HG03432 (cell line): ENCODE measurements around the gene TMPRSS9.

Source experiments
- ATAC-seq: cut with Tn5 transposase; IDR thresholded peaks from one replicate; pipeline ENCODE4 v1.9.1; 2021; ENCODE audit warnings: mild to moderate bottlenecking, moderate library complexity; ENCODE audit not compliant: unreplicated experiment

TMPRSS9 gene

DNA sequence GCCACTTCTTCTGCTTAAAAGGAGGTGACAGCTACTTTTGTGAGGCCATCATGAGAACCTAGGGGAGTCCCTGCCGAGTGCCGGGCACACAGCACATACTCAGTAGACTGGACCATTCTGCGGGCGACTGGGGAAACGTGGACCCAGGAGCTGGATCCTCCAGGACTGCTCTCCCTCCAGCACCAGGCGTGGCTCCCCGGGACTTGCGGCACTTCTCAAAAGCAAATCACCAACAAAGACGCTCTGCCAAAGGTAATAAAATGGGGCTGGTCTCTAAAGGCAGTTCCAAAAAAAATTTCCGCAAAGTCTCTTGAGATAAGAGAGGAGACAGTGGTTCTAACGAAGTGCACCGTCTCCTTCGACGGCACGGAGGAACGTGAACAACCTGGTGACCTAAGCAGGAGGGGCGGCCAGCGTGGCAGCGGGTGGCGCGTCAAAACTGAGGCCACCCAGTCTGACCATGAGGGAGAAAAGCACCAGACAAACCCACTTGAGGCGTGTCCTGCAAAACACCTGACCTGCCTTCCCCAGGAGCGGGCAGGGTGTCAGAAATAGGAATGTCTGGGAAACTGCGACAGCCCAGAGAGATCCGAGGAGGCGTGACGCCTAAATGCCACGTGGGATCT, 1.4 kb upstream of the TMPRSS9 start:
- ATAC-seq = no peak

DNA sequence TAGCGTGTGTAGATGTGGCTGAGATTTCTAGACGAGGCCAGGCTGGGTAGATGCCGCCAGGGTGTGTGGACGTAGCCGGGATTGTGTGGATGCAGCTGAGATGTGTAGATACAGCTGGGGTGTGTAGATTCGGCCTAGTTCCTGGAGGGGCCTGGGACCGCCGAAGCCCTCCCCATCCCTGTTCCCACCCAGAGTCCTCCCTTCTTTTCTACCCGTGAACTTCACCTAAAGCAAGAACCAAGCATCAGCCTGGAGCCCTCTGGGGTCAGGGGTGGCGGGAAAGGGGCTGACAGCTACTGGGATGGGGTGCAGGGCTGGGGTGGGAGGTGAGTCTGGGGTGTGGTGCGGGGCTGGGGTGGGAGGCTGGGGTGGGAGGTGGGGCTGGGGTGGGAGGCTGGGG, 768 bp downstream of the TMPRSS9 start:
- ATAC-seq = no peak

DNA sequence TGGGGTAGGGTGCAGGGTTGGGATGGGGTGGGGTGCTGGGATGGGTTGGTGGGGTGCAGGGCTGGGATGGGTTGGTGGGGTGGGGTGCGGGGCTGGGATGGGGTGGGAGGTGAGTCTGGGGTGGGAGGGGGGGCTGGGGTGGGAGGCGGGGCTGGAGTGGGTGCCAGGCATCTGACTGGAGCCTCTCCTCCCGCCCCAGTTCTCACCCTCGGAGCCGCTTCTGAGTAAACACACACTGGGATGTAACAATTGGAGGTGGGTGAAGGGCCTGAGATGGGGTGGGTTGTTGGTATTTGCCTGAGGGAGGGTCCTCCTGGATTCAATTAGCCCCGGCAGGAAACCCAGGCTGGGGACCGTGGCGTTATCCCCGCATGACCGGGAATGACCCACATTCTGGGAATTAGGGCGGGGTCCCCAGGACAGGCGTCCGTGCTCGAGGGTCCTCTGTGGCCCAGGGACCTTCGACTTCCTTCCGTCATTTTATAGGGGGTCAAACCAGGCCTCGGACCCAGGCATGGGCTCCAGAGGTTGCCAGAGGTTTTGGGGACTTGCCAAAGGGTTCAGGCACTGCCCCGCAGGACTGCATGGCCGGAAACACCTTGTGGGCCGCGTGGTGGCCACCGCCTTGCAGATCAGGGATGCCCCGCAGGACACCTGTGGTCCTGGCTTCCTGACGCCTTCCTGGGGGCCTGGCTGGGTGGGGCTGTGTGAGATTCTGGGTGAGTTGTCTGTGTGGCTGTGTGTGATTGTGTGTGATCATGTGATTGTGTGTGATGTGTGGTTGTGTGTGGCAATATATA, 1.4 kb downstream of the TMPRSS9 start:
- ATAC-seq = no peak

DNA sequence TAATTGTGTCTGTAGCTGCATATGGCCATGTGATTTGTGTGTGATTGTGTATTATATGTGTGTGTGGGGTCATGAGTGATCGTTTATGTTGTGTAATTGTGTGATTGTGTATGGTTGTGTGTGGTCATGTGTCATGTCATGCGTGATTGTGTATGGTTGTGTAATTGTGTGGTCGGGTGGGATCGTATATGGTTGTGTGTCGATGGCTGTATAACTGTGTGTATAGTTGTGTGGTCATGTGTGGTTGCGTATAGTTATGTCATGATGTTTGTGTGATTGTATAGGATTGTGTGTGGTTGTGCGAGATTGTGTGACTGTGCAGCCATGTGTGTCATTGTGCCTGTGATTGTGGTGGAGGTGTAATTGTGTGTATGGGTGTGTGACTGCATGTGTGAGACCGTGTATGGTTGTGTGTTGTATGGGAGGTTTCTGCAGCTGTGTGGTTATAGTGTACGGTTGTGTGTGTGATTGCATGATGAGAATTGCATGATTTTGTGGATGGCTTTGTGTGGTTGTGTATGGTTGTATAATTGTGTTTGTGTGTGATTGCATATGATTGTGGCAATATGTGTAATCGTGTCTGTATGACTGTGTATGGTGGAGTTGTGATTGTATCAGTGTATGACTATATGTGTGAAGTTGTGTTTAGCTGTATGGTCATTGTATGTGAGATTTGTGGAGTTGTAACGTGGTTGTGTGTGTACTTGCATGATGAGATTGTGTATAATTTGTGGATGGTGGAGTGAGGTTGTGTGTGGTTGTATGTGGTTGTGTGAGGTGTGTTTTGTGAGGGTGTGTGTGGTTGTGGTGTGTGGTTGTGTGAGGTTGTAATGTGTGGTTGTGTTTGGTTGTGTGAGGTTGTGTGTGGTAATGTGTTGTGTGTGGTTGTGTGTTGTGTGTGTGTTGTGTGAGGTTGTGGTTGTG, 2.2 kb downstream of the TMPRSS9 start:
- ATAC-seq = no peak

DNA sequence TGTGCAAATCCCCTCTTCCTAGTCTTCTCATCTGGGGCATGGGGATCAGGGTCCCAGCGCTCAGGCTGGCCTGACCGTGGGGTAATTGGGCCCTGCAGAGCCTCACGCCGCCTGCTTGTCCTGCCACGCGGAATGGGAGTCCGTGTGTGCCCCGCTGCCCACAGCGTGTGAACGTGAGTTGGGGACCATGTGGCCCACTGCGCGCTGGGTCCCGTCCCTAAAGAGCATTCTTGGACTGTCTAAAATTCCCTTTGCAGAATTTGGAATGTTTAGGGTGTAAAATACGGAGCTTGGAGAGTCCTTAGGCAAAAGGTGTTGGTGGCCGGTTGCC, 2.9 kb downstream of the TMPRSS9 start:
- ATAC-seq = no peak

DNA sequence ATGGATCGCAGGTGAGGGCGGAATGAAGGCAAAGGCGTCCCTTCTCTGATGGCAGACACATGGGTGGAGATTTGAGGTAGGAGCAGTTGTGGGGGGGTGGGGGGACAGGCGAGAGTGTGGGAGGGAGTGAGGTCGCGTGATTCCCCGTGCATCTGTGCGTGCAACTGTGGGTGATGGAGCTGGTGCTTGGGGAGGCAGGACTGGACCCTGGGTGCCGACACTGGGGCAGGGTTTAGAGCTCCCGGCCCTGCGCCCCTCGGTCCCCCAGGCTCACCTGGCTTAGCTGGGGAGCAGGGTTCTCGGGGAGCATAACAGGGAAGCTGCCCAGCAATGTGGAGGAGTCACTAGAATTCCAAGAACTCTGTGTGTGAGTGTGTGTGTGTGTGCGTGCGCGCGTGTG, 3.4 kb downstream of the TMPRSS9 start:
- no peak for ATAC-seq

DNA sequence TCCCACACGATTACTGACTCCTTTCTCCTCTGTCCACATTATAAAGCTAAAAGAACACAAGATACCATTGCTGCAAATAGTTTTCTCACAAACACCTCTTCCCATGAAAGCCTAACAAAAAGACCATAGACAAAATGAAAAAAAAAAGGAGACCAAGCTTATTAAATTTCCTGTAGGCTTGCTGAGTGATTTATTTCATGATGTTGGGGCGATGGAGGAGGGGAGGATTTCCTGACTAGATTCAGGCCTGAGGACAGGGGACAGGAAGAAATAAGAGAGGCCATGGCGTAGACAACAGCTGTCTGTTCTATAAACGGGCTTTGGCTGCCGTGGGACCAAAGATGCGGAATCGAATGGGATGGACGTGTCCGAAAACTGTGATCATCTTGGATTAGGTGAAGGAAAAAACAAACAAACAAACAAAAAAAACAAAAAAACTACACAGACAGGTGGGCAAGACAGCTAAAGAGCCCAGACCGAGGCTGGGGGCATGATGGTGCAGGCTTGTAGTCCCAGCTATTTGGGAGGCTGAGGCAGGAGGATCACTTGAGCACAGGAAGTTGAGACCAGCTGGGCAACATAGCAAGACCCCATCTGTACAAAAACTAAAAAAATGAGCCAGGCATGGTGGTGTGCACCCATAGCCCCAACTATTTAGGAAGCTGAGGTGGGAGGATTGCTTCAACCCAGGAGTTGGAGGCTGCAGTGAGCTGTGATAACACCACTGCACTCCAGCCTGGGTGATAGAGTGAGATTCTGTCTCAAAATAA, 5.3 kb downstream of the TMPRSS9 start:
- no peak for ATAC-seq

DNA sequence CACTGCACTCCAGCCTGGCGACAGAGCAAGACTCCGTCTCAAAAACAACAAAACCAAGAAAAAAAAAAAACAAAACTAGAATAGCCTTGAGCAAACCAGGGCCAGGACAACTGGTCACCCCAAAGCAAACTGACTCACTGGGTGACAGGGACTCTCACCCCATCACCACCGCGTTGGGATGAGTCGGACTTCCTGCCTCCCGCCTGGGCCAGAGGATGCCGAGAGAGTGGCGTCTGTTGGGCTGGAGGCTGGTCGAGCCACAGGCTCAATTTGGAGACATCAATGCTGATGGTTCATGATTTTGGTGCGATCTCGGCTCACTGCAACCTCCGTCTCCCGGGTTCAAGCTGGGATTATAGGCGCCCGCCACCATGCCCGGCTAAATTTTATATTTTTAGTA, 11.6 kb downstream of the TMPRSS9 start:
- no peak for ATAC-seq

DNA sequence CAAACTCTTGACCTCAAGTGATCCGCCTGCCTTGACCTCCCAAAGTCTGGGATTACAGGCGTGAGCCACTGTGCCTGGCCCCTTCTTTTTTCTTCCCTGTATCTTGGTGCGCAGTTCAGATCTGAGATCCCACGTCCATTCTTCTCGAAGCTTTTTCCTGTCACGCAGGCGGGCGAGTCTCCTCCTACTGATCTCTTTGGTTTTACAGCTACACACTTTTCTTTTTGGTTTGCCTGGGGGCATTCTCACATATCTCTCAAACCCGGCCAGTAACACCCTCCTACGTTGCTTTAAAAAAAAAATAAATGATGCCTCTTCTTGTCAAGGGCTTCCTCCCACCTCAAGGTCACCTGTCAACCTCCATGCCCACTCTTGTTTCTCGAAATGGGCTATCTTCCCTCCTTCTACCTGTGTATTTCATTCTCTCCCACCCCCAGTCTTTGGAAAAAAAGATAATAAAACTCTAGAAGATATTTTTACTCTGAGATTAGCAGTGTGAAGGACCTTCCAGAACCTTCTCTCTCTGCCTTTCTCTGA, 12.1 kb downstream of the TMPRSS9 start:
- no peak for ATAC-seq

DNA sequence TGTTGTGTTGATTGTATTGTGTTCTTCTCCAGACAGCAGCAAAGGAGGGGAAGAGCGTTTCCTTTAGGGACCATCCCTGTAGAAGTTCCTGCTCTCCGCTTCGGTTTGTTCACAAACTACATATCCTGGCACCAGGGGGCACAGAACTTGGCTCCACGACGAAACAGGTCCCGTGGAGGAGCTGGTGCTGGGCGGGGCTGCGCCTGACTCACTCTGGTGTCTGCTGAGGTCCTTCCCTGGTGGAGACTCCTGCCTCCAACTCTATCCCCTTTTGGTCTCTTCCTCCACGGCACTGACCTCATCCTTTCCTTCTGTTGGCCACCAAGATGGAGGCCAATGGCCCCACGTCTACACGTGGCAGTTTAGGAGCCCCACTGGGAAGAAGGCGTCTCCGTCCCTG, 14.7 kb downstream of the TMPRSS9 start:
- no peak for ATAC-seq

DNA sequence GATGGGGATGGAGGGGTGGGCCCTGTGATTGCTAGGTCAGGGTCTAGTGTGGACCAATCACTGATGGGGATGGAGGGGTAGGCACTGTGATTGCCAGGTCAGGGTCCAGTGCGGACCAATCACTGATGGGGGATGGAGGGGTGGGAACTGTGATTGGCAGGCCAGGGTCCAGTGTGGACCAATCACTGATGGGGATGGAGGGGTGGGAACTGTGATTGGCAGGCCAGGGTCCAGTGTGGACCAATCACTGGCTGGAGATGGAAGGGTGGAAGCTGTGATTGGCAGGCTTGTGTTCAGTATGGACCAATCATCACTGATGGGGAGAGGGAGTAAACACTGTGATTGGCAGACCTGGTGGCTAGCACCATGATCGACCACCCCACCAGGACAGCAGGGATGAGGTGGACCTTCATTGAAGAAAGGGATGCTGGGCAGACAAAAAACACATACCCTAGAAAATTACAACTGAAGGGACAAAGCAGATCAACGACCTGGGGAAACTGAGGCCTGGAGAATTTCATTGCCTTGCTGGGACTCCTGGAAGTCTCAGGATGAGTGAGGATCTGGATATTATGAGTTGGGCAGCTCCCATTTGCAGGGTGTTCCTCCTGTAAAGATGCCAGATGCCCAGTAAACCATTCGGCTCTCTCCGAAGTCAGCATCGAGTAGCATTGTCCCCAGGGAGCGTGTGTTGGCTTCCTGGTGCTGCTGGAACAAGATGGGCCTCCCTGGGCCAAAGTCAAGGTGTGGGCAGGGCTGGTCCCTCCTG, 15.5 kb downstream of the TMPRSS9 start:
- ATAC-seq = no peak

DNA sequence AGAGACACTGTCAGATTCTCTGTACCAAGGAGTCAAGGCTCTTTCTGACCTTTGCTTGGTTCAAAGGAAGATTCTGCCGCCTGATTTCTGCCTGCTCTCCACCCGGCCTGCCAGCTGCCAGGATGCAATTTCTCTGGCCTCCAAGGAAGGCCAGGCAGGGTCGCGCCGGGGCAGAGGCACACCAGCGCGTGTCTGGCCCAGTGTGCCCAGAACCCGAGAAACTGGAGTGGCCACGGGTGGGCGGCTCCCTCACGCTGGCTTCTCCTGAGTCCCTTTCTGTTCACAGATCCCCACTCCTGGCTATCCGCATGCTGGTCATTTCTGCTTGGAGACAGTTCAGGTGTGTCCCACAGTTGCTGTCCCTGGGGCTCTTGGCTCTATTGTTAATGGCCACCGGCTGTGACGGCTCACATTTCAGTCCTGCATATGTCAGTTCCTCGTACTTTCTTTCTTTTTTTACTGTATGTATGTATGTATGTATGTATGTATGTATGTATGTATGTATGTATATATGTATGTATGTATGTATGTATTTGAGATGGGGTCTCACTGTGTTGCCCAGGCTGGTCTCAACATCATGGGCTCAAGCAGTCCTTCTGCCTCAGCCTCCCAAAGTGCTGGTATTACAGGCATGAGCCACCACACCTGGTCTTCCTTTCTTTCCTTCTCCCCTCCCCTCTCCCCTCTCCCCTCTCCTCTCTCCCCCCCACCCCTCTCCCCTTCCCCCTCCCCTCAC, 16.9 kb downstream of the TMPRSS9 start:
- ATAC-seq = no peak

DNA sequence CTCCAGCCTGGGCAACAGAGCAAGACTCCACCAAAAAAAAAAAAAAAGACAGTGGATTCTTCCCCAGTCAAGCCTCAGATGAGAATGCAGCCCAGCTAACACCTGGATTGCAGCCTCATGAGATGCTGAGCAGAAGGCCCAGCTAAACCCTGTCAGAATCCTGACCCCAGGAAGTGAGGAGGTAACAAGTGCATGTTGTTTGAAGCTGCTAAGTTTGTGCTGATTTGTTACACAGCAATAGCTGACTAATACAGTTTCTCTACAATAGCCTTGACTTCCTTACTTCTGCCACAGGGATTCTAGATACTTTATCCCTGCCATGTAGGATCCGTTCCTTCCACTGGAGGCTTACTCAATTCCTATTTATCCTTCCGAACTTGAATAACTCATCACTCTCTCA, 20.5 kb downstream of the TMPRSS9 start:
- no peak for ATAC-seq

DNA sequence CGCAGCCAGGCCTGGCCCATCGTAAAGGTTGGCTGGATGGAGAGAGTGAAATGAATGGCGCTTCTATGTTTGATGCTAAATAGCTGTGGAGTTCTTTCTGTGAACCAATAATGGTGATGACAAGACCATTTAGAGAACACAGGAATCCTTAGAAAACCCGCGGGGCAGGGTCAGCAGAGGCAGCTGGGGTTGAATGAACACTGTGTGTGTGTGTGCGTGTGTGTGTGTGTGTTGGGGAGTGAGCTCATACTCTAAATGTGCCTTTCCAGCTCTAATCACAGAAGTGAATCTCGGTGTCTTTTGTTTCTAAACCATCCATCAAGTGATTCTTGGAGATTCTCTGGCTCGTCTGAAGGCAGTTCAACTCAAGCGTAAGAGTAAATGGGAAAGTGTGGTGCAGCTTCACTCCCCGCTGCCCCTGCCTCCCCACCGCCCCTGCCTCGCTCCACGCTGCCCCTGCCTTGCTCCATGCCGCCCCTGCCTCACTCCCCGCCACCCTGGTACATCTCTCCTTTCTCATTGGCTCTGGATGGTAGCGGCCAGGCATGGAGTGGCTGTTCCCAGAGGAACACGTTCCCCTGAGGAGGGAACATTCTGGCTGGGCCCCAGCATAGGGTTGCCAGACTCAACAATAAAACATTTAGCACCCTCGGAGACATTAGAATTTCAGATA, 21.2 kb downstream of the TMPRSS9 start:
- ATAC-seq = no peak

DNA sequence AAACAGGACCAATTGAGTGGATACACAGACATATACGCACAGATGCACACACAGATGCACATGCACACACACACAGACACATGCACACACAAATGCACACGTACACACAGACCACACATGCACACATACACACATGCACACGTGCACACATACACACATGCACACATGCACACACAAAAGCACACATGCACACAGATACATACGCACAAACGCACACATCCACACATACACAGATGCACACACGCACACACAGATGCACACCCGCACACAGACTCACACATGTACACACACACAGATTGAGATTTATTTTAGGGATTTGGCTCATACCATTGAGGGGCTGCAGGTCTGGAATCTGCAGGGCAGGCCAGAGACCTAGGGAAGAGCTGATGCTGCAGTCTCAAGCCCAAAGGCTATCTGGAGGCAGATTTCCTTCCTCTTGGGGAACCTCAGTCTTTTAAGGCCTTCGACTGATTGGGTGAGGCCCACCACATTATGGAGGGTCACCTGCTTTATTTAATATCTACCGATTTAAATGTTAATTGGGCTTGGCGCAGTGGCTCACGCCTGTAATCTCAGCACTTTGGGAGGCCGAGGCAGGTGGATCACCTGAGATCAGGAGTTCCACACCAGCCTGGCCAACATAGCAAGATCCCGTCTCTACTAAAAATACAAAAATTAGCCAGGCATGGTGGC, 22.6 kb downstream of the TMPRSS9 start:
- ATAC-seq = no peak

DNA sequence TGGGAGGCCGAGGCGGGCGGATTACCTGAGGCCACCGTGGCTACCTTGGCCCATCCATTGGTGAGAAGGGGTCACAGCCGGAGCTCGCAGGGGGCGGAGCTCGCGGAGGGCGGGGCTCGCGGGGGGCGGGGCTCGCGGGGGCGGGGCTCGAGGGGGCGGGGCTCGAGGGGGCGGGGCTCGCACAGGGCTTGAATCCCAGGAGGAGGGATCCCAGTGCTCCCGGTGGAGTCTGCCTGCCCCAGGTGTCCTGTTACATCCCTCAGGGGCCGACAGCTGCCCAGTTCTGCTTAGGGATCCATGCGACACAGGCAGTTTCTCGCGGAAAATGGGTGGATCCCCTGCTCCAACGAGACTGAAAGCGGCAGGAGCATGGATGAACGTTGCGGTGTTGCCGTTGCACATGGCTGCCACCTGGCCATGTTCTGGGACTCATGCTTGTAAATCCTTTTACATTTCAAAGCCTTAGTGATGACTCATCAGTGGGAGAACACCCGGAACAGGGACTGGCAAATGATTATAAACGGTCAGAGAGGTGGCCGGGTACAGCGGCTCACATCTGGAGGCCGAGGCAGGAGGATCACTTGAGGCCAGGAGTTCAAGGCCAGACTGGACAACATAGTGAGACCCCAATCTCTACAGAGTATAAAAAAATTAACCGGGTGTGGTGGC, 25.1 kb downstream of the TMPRSS9 start:
- no peak for ATAC-seq

DNA sequence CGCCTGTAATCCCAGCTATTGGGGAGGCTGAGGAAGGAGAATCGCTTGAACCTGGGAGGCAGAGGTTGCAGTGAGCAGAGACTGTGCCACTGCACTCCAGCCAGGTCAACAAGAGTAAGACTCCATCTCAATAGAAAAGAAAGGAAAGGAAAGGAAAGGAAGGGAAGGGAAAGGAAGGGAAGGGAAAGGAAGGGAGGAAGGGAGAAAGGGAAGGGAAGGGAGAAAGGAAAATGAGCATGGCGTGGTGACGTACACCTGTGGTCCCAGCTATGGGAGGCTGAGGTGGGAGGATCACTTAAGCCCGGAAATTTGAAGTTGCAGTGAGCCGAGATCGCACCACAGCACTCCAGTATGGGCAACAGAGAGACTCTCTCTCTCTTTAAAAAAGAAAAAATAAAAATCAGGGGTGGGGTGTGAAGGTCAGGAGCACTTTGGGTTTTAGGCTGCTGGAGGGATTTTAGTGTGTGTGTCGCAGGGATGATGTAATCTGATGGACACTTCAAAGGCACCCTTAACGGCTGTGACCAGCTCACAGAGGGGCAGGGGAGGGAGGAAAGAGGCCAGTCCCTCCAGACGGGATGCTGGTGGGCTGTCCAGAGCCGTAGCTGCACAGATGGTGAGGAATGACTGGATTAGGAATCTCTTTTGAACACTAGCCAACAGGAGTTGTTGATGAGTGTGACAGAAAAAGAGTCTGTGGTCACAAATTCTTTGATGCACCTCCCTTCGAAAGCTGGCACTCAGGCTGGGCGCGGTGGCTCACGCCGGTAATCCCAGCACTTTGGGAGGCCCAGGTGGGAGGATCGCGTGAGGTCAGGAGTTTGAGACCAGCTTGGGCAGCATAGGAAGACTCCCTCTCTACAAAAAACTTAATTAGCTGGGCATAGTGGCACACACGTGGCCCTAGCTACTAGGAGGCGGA, 27.6 kb downstream of the TMPRSS9 start:
- no peak for ATAC-seq
